Tibial nerve (tissue), 4 donors: ENCODE data around the gene YBX2.

ENCODE experiments used
- EP300 ChIP-seq, 2 donors: sonication (generic); formaldehyde crosslinking; IDR thresholded peaks; one replicate each; pipeline ENCODE4 v1.6.1; 2017; ENCODE audit warnings: antibody characterized with exemption in 2 of 2, mild to moderate bottlenecking in 1 of 2
- TF ChIP-seq, protein P1 (sequence below), 5 experiments: fragments of 200-600 bp in 3 of 5; fragments of 450-650 bp in 2 of 5; sonication (generic) in 3 of 5; IDR thresholded peaks; one replicate each; pipeline ENCODE4 v1.5.1; 2016 to 2019; ENCODE audit warnings: antibody characterized with exemption in 5 of 5, mild to moderate bottlenecking in 3 of 5, moderate library complexity in 2 of 5

DNA sequence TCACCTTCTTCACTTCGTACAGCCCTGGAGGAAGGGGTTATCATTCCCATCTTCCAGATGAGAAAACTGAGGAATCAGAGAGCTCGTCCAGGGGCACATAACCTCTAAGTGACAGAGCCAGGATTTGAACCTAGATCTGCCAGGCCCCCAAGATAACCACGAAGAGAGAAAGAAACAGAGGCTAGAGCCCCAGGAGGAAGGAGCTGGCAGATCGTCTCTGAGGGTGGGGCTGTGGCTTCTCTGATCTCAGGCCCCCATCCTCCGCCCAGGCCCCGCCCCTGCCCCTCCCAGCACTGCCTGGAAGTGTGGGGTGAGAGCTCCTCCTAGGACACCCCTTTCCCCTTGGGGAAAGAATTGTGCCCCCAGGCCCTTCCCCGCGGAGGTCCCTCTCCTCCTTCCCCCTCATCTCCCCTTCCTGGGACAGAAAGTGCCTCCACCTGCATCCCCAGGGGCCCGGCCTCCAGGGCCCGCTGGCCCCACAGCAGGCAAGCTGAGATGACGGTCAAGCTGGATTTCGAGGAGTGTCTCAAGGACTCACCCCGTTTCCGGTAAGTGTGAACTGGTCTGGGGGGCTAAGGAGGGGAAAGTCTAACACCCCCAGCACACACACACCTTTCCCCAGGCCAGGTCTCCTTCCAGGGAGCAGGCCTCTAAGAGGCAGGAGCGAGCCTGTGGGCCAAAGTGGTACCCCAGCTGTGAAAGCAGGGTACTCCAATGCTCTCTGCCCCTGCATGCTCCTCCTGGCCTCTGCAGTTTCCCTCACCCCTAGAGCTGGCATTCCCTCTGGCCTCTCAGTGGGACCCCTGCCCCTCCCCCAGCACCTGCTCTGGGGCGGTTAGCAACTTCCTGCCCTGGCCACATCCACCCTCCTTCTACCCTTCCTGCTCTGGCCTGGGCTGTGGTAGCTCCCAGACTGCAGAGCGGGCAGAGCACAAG, 42.1 kb upstream of the YBX2 start, which contains the start of gene ACAP1:
- TF ChIP-seq, protein P1, sequence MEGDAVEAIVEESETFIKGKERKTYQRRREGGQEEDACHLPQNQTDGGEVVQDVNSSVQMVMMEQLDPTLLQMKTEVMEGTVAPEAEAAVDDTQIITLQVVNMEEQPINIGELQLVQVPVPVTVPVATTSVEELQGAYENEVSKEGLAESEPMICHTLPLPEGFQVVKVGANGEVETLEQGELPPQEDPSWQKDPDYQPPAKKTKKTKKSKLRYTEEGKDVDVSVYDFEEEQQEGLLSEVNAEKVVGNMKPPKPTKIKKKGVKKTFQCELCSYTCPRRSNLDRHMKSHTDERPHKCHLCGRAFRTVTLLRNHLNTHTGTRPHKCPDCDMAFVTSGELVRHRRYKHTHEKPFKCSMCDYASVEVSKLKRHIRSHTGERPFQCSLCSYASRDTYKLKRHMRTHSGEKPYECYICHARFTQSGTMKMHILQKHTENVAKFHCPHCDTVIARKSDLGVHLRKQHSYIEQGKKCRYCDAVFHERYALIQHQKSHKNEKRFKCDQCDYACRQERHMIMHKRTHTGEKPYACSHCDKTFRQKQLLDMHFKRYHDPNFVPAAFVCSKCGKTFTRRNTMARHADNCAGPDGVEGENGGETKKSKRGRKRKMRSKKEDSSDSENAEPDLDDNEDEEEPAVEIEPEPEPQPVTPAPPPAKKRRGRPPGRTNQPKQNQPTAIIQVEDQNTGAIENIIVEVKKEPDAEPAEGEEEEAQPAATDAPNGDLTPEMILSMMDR (IDR thresholded peaks at IDR 0.05) = no peak
- TF ChIP-seq EP300 (IDR thresholded peaks at IDR 0.05) = no peak
